Neural cell (in vitro differentiated cells): ENCODE data around the gene GRIK3. TPM values are rescaled to one million over a fixed set of nuclear protein-coding genes. Genes with fewer than 3 reads are reported as not detected.

Experiments used
- H2AFZ ChIP-seq: fragments of 200-600, 300-800 bp; sonication (generic), shearing (Covaris generic); 2 replicates; pipeline ENCODE4 v1.6.0; 2014; ENCODE audit warnings: low read depth, mild to moderate bottlenecking, antibody characterized with exemption, low read length, moderate library complexity
- H3F3A ChIP-seq: fragments of 200-600 bp; shearing (Covaris generic); 2 replicates; pipeline ENCODE4 v1.6.1; 2016; ENCODE audit warnings: mild to moderate bottlenecking, moderate library complexity, mixed read lengths, antibody characterized with exemption, low read length; ENCODE audit not compliant: insufficient read depth, poor library complexity, severe bottlenecking
- H3K27ac ChIP-seq: fragments of 200-600, 300-800 bp; sonication (generic), shearing (Covaris generic); 2 replicates; pipeline ENCODE4 v1.5.1; 2014; ENCODE audit warnings: mild to moderate bottlenecking, low read length, moderate library complexity
- H3K27me3 ChIP-seq: fragments of 300-800, 200-600 bp; sonication (generic), shearing (Covaris generic); 2 replicates; pipeline ENCODE4 v1.6.0; 2014; ENCODE audit warnings: mild to moderate bottlenecking, low read depth, low read length, moderate library complexity; ENCODE audit not compliant: insufficient read depth
- H3K36me3 ChIP-seq: fragments of 300-800, 200-600 bp; sonication (generic), shearing (Covaris generic); 2 replicates; pipeline ENCODE4 v1.5.1; 2014; ENCODE audit warnings: mild to moderate bottlenecking, antibody characterized with exemption, low read length, moderate library complexity; ENCODE audit not compliant: insufficient read depth
- H3K4me2 ChIP-seq: fragments of 300-800, 200-600 bp; sonication (generic), shearing (Covaris generic); 2 replicates; pipeline ENCODE4 v1.6.0; 2014; ENCODE audit warnings: mild to moderate bottlenecking, low read length
- H3K4me3 ChIP-seq: fragments of 300-800, 200-600 bp; sonication (generic), shearing (Covaris generic); 2 replicates; pipeline ENCODE4 v1.5.1; 2014; ENCODE audit warnings: mild to moderate bottlenecking, low read length, moderate library complexity
- H3K79me2 ChIP-seq: fragments of 200-600 bp; shearing (Covaris generic); replicated peaks from 2 replicates; pipeline ENCODE4 v1.6.0; 2014; ENCODE audit warnings: mild to moderate bottlenecking, low read length, moderate library complexity; ENCODE audit not compliant: insufficient read depth
- H3K9ac ChIP-seq: fragments of 300-800, 200-600 bp; sonication (generic), shearing (Covaris generic); 2 replicates; pipeline ENCODE4 v1.6.1; 2016; ENCODE audit warnings: mild to moderate bottlenecking, low read length, mixed read lengths
- H3K9me2 ChIP-seq: fragments of 200-600 bp; shearing (Covaris generic); 2 replicates; pipeline ENCODE4 v1.6.1; 2016; ENCODE audit warnings: mild to moderate bottlenecking, low read length, mixed read lengths; ENCODE audit not compliant: insufficient read depth
- H3K9me3 ChIP-seq: fragments of 200-600, 300-800 bp; sonication (generic), shearing (Covaris generic); 2 replicates; pipeline ENCODE4 v1.6.1; 2016; ENCODE audit warnings: mild to moderate bottlenecking, mixed run types, low read length, moderate library complexity, mixed read lengths
- H4K20me1 ChIP-seq: fragments of 200-600 bp; shearing (Covaris generic); 2 replicates; pipeline ENCODE4 v1.6.1; 2016; ENCODE audit warnings: mild to moderate bottlenecking, mixed run types; ENCODE audit not compliant: insufficient read depth
- EP300 ChIP-seq: fragments of 450-650 bp; conservative IDR thresholded peaks from 2 replicates; pipeline ENCODE4 v1.6.1; 2014; ENCODE audit warnings: antibody characterized with exemption, mild to moderate bottlenecking, moderate library complexity; ENCODE audit not compliant: poor library complexity, severe bottlenecking
- EZH2 ChIP-seq: fragments of 200-600, 300-800 bp; shearing (Covaris generic), sonication (generic); IDR thresholded peaks from 2 replicates; pipeline ENCODE4 v1.6.1; 2014; ENCODE audit warnings: antibody characterized with exemption, low read length, borderline replicate concordance, mild to moderate bottlenecking; ENCODE audit not compliant: insufficient read depth, poor library complexity, severe bottlenecking
- MXI1 ChIP-seq: fragments of 450-650 bp; conservative IDR thresholded peaks from 2 replicates; pipeline ENCODE4 v1.6.1; 2014; ENCODE audit warnings: antibody characterized with exemption, mild to moderate bottlenecking; ENCODE audit not compliant: poor library complexity, severe bottlenecking
- POLR2AphosphoS5 ChIP-seq: IDR thresholded peaks from 2 replicates; pipeline ENCODE4 v1.6.1; 2012
- RAD21 ChIP-seq: fragments of 450-650 bp; conservative IDR thresholded peaks from 2 replicates; pipeline ENCODE4 v1.6.1; 2014; ENCODE audit warnings: antibody characterized with exemption, mild to moderate bottlenecking, moderate library complexity
- SMC3 ChIP-seq: fragments of 450-650 bp; conservative IDR thresholded peaks from 2 replicates; pipeline ENCODE4 v1.6.1; 2014; ENCODE audit warnings: antibody characterized with exemption, mild to moderate bottlenecking, moderate library complexity; ENCODE audit not compliant: poor library complexity
- TAF1 ChIP-seq: IDR thresholded peaks from 2 replicates; pipeline ENCODE4 v1.6.1; 2012; ENCODE audit warnings: low read depth
- polyA plus RNA-seq: library from polyadenylated mRNA; depleted of rRNA; stranded (reverse); fragments of >200 nt; gene quantifications from 2 replicates; pipeline ENCODE4 v1.2.3, GENCODE V29; 2014
- TF ChIP-seq, protein P1 (sequence below): IDR thresholded peaks from 2 replicates; pipeline ENCODE4 v1.6.1; 2012; ENCODE audit warnings: borderline replicate concordance
- TF ChIP-seq, protein P2 (sequence below): fragments of 450-650 bp; IDR thresholded peaks from 2 replicates; pipeline ENCODE4 v1.5.1; 2014; ENCODE audit warnings: antibody characterized with exemption, mild to moderate bottlenecking, moderate library complexity; ENCODE audit not compliant: poor library complexity, severe bottlenecking

The GRIK3 gene
- polyA plus RNA-seq, 1 donor from 2014 or later = 5.0 TPM

DNA sequence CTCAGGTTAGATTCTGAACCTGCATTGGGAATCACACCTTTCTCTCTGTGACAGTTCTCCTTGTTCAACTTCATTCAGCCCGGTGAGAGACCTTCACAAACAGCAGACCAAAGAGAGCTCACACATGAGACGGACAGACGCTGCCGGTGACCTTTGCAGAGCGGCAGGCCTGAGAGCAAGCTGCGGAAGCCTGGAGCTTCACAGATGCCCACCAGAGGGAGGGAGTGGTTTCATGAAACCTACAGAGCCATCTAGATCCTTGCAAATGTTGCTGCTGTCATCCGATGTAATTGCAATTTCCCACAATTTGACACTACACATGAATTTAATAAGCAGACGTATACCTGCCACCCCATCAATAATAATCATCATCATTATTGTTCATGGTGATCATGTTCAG is 39.4 kb downstream of the GRIK3 start:
- H3K27me3 ChIP-seq = no peaks in the 10 kb centered on the region
- no peaks in the 10 kb centered on the region for H3K9me3 ChIP-seq
- no peak overlapping the region for H3K27ac ChIP-seq
- no peak overlapping the region for H3K9ac ChIP-seq
- no peaks in the 10 kb centered on the region for H3K79me2 ChIP-seq
- no peaks in the 10 kb centered on the region for H3K9me2 ChIP-seq
- no peak overlapping the region for H3K4me2 ChIP-seq
- no peaks in the 10 kb centered on the region for H3F3A ChIP-seq
- no peak overlapping the region for H3K4me3 ChIP-seq
- H4K20me1 ChIP-seq = no peaks in the 10 kb centered on the region
- TF ChIP-seq MXI1 = no peak
- H3K36me3 ChIP-seq = no peaks in the 10 kb centered on the region
- H2AFZ ChIP-seq = no peak overlapping the region

DNA sequence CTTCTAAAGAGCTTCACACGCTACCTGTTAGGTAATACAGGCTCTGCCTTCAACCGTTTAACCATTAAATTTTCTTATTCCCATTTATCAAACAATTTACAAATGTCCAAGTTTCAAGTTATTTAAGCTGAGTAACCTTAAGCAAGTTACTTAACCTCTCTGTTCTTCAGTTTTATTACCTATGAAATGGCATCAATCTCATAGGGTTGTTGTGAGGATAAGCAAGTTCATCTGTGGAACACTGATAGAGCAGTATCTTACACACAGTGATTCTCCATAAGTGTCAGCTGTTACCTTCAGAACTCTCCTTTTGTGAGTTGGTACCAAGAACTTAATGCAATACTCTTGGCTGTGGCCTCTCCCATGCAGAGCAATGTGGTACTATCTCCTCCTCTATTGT is 40.0 kb downstream of the GRIK3 start:
- H3K9ac ChIP-seq = no peak overlapping the region
- no peaks in the 10 kb centered on the region for H3F3A ChIP-seq
- H3K36me3 ChIP-seq = no peaks in the 10 kb centered on the region
- no peak overlapping the region for H2AFZ ChIP-seq
- H4K20me1 ChIP-seq = no peaks in the 10 kb centered on the region
- H3K9me2 ChIP-seq = no peaks in the 10 kb centered on the region
- H3K27me3 ChIP-seq = no peaks in the 10 kb centered on the region
- no peaks in the 10 kb centered on the region for H3K79me2 ChIP-seq
- TF ChIP-seq MXI1 = no peak
- no peak for TF ChIP-seq EP300
- TF ChIP-seq SMC3 = no peak
- TF ChIP-seq, protein P1, sequence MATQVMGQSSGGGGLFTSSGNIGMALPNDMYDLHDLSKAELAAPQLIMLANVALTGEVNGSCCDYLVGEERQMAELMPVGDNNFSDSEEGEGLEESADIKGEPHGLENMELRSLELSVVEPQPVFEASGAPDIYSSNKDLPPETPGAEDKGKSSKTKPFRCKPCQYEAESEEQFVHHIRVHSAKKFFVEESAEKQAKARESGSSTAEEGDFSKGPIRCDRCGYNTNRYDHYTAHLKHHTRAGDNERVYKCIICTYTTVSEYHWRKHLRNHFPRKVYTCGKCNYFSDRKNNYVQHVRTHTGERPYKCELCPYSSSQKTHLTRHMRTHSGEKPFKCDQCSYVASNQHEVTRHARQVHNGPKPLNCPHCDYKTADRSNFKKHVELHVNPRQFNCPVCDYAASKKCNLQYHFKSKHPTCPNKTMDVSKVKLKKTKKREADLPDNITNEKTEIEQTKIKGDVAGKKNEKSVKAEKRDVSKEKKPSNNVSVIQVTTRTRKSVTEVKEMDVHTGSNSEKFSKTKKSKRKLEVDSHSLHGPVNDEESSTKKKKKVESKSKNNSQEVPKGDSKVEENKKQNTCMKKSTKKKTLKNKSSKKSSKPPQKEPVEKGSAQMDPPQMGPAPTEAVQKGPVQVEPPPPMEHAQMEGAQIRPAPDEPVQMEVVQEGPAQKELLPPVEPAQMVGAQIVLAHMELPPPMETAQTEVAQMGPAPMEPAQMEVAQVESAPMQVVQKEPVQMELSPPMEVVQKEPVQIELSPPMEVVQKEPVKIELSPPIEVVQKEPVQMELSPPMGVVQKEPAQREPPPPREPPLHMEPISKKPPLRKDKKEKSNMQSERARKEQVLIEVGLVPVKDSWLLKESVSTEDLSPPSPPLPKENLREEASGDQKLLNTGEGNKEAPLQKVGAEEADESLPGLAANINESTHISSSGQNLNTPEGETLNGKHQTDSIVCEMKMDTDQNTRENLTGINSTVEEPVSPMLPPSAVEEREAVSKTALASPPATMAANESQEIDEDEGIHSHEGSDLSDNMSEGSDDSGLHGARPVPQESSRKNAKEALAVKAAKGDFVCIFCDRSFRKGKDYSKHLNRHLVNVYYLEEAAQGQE = no peak
- TF ChIP-seq, protein P2, sequence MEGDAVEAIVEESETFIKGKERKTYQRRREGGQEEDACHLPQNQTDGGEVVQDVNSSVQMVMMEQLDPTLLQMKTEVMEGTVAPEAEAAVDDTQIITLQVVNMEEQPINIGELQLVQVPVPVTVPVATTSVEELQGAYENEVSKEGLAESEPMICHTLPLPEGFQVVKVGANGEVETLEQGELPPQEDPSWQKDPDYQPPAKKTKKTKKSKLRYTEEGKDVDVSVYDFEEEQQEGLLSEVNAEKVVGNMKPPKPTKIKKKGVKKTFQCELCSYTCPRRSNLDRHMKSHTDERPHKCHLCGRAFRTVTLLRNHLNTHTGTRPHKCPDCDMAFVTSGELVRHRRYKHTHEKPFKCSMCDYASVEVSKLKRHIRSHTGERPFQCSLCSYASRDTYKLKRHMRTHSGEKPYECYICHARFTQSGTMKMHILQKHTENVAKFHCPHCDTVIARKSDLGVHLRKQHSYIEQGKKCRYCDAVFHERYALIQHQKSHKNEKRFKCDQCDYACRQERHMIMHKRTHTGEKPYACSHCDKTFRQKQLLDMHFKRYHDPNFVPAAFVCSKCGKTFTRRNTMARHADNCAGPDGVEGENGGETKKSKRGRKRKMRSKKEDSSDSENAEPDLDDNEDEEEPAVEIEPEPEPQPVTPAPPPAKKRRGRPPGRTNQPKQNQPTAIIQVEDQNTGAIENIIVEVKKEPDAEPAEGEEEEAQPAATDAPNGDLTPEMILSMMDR = no peak
- no peak for TF ChIP-seq RAD21
- no peak for TF ChIP-seq TAF1
- no peak for TF ChIP-seq POLR2AphosphoS5
- TF ChIP-seq EZH2 = no peak
- no peak overlapping the region for H3K27ac ChIP-seq
- H3K9me3 ChIP-seq = no peaks in the 10 kb centered on the region
- no peak overlapping the region for H3K4me2 ChIP-seq
- no peak overlapping the region for H3K4me3 ChIP-seq
